Measurements from ENCODE around the gene FBL.
"Not testable (repeated sequence)": the region's sequence is repeated elsewhere in the genome, so short reads cannot be mapped to it uniquely, and the experiment has no call there.

Gene FBL

DNA sequence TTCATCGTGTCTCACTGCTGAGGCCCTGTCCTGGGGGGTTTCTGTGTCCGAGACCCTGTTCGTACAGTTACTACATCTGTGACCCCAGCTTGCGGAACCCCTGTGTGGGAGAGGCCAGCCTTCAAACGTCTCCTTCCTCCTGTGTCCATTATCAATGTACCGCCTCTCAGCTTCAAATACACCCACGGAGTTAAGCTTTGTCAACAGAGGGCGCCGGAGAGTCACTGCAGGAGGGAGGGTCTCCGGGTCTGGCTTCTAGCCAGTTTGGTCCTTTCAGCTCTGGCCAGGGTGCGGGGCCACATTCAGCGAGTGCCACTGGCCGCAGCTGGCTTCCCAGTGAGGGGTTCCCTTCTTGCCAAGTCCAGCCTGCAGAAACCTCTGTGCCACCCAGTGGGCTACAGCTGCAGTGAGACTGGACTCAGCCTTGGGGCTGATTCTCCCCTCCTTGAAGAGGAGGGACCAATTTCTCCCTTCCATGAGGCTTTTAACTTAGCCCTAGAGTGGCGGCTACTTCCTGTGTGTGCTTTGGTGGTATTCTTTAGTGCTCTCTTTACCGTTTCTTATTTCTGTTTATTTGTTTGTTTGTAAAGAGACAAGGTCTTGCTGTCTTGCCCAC lies 35.4 kb upstream of the FBL start:
- DNase-seq (ENCODE audit: low read depth): peak; percentile 7
- H3K4me3 ChIP-seq (ENCODE audit: control insufficient read depth, low read depth, low read length): not testable (repeated sequence)
- TF ChIP-seq, protein P1, sequence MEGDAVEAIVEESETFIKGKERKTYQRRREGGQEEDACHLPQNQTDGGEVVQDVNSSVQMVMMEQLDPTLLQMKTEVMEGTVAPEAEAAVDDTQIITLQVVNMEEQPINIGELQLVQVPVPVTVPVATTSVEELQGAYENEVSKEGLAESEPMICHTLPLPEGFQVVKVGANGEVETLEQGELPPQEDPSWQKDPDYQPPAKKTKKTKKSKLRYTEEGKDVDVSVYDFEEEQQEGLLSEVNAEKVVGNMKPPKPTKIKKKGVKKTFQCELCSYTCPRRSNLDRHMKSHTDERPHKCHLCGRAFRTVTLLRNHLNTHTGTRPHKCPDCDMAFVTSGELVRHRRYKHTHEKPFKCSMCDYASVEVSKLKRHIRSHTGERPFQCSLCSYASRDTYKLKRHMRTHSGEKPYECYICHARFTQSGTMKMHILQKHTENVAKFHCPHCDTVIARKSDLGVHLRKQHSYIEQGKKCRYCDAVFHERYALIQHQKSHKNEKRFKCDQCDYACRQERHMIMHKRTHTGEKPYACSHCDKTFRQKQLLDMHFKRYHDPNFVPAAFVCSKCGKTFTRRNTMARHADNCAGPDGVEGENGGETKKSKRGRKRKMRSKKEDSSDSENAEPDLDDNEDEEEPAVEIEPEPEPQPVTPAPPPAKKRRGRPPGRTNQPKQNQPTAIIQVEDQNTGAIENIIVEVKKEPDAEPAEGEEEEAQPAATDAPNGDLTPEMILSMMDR (conservative IDR thresholded peaks at IDR 0.05; ENCODE audit: control insufficient read depth, insufficient read depth, low read depth, low read length): peak; percentile 37

DNA sequence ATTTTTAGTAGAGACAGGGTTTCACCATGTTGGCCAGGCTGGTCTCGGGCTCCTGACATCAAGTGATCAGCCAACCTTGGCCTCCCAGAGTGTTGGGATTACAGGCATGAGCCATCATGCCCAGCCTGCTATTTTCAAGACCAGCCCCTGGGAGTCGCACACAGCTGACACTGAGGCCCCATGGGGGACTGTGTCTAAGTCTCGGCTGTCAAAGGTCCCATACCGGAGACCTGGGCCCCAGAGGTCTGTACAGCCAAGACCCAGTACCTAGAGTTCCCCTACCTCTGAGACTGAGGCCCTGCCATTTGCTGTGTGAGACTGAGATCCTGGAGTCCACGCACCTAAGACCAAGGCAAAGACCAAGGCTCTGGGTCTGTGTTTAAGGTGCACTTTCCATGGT lies 34.1 kb upstream of the FBL start:
- DNase-seq (ENCODE audit: low read depth); H3K4me3 ChIP-seq (ENCODE audit: control insufficient read depth, low read depth, low read length): not testable (repeated sequence)

DNA sequence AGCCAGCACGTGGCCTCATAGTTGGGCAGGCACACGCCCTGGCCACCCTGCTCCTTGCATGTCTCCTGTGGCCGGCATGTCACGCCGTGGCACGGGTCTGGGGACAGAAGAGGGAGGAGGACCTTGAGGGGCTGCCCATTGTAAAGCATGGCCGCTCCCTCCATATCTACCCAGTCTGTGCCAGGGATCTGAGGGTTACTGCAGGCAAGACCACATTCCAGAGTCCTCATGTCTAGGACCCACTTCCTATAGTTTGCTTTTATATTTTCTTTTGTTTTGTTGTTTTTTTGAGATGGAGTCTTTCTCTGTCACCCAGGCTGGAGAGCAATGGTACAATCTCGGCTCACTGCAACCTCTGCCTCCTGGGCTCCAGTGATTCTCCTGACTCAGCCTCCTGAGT lies 33.6 kb upstream of the FBL start:
- H3K4me3 ChIP-seq (ENCODE audit: control insufficient read depth, low read depth, low read length); DNase-seq (ENCODE audit: low read depth): not testable (repeated sequence)

DNA sequence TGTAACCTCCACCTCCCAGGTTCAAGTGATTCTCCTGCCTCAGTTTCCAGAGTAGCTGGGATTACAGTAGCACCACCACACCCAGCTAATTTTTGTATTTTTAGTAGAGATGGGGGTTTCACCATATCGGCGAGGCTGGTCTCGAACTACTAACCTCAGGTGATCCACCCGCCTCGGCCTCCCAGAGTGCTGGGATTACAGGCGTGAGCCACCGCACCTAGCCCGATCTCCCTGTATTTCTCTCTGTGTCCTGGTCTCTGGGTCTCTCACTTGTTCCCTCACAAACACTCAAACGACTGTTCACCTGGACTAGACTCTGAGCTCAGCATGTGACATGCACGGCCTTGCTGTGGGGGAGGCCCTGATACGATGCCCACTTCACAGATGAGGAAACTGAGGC lies 32.7 kb upstream of the FBL start:
- DNase-seq (ENCODE audit: low read depth); H3K4me3 ChIP-seq (ENCODE audit: control insufficient read depth, low read depth, low read length): not testable (repeated sequence)

DNA sequence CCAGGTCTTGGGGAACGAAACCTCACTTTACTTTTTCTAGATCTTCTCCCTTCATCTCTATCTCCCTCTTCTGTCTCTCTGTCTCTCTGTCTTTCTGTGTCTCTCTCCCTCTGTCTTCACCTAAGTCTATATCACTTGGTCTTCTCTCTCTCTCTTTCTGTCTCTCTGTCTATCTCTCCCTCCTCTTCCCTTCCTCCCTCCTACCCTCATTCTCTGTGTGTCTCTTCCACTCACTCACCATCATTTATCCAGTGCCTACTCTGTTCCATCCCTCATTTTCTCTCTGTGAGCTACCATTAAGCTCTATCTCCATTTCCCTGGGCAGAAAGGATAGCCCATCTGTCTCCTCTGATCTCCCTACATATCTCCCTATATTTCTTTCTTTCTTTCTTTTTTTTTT lies 32.2 kb upstream of the FBL start:
- no peak for DNase-seq (ENCODE audit: low read depth)
- TF ChIP-seq, protein P1 (conservative IDR thresholded peaks at IDR 0.05; ENCODE audit: control insufficient read depth, insufficient read depth, low read depth, low read length): no peak
- no peak overlapping the region for H3K4me3 ChIP-seq (ENCODE audit: control insufficient read depth, low read depth, low read length)

DNA sequence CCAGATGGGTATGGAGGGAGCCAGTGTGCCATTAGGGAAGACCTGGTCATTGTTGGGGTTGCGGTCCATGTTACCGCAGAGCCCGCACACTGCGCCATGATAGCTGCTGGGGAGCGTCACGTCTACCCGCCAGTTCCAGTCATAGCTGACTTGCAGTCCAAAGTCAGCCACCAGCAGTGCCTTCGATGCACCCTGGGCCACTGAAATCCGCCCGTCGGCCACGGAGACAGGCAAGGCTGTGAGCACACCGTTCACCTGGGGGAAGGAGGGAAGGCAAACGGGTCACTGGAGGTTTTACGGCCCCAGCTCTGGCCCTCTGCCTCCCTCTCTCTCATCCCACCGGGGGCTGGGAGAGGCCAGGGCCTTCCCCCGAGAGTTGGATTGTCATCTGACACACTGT lies 31.8 kb upstream of the FBL start:
- DNase-seq (ENCODE audit: low read depth); H3K4me3 ChIP-seq (ENCODE audit: control insufficient read depth, low read depth, low read length): not testable (repeated sequence)

DNA sequence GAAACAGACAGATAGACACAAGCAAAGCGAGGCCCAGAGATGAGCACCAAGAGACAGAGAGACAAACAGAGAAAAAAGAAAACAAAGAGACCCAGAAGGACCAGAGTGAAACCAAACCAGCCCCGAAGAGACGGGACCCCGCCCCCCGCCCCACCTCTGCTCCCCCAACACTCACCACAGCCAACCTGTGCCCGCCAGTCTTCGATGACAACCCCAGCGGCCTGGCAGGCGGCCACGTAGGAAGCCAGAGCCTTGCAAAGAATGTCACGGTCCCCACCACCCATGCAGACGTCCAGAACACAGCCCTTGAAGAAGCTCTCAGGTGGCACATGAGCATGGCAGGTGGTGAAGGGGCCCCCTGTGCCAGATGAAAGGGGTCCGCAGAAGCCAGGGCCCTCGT lies 31.3 kb upstream of the FBL start:
- not testable (repeated sequence) for H3K4me3 ChIP-seq (ENCODE audit: control insufficient read depth, low read depth, low read length); DNase-seq (ENCODE audit: low read depth)

DNA sequence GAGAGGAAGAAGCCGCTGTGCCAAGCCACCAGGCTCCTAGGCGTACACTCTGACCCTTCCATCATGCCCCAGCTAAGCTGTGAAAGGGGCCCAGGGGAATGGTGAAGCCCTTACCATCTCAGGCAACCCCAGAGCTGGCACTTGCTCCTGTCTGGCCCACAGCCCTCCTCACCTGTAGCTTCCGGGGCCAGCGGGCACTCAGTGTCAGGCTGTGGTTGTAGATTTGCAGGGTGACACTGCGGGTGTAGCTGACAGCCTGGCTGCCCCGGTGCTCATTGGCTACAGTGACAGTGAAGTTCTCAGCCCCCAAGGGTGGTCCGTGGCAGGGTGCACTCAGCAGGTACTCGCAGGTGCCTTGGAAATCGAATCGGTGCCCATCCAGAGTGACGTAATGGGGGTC lies 30.3 kb upstream of the FBL start:
- not testable (repeated sequence) for DNase-seq (ENCODE audit: low read depth); H3K4me3 ChIP-seq (ENCODE audit: control insufficient read depth, low read depth, low read length)

DNA sequence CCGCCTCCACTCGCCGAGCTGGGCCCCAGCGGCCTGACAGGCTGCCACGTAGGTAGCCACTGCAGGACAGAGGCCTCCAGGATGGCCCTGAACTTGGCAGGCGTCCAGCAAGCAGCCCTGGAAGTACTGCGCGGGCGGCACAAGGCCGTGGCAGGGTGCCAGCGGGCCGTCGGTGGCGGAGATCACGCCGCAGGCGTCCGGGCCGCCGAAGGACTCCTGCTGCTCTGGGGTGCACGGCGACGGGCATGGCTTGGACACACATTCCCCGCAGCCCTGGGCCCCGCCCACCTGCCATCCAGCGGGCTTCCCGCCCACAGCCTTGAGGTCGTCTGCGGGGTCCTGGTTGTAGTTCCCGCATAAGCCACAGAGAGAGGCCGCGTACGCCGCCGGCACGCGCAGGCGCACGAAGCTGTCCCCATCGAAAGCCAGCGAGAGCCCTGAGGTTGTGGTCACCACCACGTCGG lies 29.3 kb upstream of the FBL start:
- not testable (repeated sequence) for DNase-seq (ENCODE audit: low read depth)

DNA sequence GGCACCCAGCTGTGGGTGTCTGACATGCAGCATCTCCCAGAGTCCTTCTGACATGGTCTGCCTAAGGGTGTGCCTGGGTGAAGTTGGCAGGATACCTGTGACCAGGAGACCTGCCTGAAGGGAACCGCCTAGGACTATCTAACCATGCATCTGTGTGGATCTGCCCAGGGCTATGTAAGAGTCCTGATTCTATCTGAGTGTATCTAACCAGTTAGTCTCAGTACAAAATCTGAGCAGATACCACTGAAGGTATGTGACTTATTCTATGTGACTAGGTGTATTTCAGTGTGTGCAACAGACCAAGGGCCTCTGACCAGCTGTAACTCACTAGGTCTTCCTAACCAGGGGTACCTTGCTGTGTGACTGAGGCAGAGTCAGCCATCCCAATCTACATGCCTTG lies 28.2 kb upstream of the FBL start:
- no peak overlapping the region for H3K4me3 ChIP-seq (ENCODE audit: control insufficient read depth, low read depth, low read length)
- TF ChIP-seq, protein P1 (conservative IDR thresholded peaks at IDR 0.05; ENCODE audit: control insufficient read depth, insufficient read depth, low read depth, low read length): no peak
- no peak for DNase-seq (ENCODE audit: low read depth)

More for the DNA sequence above, 29.3 kb upstream of the FBL start:
- H3K4me3 ChIP-seq (ENCODE audit: control insufficient read depth, low read depth, low read length): not testable (repeated sequence)

DNA sequence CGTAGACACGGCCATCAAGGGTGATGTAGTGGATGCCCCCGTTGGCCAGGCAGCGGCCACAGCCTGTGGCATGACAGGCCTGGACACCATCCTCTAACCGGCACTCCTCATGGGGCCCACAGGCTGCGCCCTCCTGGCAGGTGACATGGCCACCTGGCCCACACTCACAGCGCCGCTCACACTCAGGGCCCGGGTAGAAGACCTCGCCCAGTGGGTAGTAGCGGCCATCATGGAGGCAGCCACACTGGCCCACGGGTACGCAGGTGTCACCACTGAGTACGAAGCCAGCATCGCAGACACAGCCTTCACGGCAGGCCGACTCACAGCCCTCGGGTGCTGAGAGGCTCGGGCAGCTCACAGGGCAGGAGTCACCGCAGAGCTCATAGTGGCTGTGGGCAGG lies 27.2 kb upstream of the FBL start:
- DNase-seq (ENCODE audit: low read depth): no peak
- H3K4me3 ChIP-seq (ENCODE audit: control insufficient read depth, low read depth, low read length): no peak overlapping the region
- TF ChIP-seq, protein P1 (conservative IDR thresholded peaks at IDR 0.05; ENCODE audit: control insufficient read depth, insufficient read depth, low read depth, low read length): no peak
